Measurements from ENCODE around the gene SPATA32.

- TF ChIP-seq CTCF (IDR thresholded peaks at IDR 0.05) (peak in 1 of 3 donors; percentile 28), POLR2A (IDR thresholded peaks at IDR 0.05) (no peak)
These were observed 14.9 kb downstream of the SPATA32 start for GRCh38 chr17:45246861-45247428.

Measured in ovary (tissue), 3 donors.